ENCODE measurements around the gene FAM107B. TPM values are rescaled to one million over a fixed set of nuclear protein-coding genes. Genes with fewer than 3 reads are reported as not detected.
"Not testable (repeated sequence)": the region's sequence is repeated elsewhere in the genome, so short reads cannot be mapped to it uniquely, and the experiment has no call there.

FAM107B gene
- total RNA-seq, 1 donor from 2014 or later, result 45.1 TPM

DNA sequence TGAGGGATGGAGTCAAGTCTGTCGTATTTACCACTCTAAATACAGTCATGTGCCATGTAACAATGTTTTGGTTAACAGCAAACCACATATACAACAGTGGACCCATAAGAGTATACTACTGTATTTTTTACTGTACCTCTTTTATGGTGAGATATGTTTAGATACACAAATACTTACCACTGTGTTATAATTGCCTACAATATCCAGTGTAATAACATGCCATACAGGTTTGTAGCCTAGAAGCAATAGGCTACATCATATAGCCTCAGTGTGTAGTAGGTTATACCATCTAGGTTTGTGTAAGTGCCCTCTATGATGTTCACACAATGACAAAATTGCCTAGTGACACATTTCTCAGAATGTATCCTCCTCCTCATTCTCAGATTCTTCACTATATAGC lies 110.4 kb downstream of the FAM107B start:
- no peak for DNase-seq

DNA sequence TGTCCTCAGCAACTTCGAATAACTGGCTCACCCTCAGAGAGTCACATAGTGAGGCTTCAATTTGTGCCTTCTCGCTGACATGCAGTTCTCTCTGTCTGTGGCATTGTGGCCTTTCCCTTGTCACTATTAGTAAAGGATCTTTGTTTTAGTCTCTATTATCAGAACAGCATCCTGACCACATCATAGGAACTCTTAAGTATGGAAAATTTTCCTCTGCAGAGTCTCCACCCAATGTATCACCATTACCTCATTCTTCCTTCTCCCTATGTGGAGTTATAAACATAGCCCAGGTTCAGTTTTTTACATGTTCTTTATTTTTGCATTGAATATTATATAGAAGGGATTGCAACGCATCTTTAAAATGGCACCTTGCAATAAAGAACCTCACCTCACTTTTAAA lies 112.9 kb downstream of the FAM107B start:
- DNase-seq, result no peak

DNA sequence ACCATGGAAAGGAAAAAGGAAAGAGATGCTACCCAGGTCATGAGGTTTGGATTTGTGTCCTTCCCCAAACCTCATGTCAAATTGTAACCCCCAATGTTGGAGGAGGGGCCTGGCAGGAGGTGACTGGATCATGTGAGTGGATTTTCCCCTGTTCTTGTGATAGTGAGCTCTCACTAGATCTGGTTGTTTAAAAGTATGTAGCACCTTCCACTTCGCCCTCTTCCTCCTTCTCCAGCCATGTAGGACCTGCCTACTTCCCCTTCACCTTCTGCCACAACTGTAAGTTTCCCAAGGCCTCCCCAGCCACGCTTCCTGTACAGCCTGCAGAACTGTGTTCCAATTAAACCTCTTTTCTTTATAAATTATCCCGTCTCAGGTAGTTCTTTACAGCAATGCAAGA lies 113.9 kb downstream of the FAM107B start:
- no peak for DNase-seq

DNA sequence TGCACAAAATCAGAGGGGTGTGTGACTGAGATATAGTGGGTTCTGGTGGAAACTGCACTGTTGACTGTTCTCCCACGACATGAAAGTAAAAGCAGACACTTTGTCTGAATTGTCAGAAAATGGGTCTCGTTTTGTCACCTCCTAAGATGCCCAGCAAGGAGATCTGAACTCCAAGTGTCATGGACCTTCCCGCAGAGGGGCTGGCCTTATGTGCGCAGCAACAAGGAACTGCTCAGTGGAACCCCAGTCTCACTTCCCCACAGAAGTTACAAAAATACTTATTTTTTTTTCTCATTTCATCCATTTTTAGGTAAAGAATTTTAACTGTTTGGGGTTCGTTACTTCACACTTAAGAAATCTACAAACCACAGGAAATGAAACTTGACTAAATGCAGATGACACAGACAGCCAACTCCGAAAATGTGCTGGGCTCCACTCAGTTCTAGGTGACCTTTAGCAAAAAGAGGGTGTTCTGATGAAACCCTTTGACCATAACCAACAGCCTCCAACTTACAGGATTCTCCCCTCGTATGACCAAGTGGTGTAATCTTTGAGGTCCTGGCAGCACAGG lies 115.0 kb downstream of the FAM107B start:
- no peak for DNase-seq

DNA sequence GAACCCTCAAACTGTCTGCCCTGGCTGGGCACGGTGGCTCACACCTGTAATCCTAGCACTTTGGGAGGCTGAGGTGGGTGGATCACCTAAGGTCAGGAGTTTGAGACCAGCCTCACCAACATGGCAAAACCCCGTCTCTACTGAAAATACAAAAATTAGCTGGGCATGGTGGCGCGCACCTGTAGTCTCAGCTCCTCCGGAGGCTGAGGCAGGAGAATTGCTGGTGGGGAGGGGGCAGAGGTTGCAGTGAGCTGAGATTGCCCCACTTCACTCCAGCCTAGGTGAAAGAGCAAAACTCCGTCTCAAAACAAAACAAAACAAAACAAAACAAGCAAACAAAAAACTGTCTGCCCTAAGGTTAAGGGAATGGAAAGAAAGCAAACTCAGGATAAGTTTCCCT lies 115.6 kb downstream of the FAM107B start:
- not testable (repeated sequence) for DNase-seq

DNA sequence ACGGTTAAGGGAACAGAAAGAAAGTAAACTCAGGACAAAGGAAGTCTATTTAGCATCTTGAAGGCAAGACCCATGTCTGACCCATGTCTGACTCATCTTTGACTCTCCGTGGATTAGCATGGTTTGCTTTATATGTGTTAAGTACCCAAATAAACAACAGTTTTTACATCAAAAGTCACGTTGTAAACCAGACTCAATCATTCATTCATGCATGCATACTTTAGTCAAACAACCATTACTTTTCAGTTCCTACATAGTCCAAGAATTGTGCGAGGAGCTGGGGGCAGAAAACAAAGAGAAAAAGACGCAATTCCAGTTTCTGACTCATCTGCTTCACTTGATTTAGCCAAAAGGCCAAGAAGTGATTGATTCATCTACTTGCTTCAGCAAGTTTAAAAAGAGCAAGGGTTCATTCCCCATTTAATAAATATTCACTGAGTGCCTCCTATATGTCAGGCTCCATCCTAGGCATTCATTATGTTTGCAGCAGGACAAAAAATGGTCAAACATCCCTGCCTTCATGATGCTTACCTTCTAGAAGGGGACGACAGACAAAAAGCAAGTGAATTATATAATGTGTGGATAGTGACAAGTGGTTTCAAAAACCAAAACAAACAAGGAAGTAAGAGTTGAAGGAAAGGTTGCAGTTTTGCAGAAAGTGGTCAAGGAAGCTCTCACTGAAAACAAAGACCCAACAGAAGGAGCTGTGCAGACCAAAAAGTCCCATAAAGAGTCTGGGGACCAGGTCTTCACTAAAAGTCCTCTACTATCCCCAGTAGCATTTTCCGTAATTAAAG lies 116.2 kb downstream of the FAM107B start:
- DNase-seq, result no peak

DNA sequence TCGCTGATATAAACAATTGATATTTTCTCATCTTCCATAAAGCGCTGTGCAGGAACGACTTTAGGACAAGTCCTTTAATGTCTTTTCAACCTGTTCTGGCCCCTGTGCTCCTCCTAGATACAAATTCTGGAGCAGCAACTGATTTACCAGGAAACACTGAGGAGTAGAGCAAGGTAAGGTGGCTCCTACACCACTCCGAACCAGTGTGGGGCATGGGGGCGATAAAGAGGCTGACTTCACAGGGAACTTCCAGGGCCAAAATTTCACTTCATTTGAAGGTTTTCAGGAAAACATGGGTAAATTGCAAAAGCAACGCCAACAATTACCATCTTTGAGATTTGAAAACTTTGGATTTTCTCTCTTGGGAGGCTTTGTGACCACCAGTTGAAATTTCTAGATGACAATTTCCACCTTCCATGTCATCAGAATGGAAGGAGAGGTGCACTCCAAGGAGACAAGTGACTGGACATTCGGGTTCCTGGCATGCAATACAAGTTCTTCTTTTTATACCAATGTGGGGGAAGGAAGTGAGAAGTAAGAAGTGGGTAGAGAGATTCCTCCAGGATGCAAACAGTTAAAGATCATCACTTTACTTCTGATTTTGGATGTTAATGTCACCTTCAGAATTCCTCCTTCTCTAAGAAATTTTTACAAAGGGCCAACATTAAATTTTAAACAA lies 118.5 kb downstream of the FAM107B start:
- no peak for DNase-seq

DNA sequence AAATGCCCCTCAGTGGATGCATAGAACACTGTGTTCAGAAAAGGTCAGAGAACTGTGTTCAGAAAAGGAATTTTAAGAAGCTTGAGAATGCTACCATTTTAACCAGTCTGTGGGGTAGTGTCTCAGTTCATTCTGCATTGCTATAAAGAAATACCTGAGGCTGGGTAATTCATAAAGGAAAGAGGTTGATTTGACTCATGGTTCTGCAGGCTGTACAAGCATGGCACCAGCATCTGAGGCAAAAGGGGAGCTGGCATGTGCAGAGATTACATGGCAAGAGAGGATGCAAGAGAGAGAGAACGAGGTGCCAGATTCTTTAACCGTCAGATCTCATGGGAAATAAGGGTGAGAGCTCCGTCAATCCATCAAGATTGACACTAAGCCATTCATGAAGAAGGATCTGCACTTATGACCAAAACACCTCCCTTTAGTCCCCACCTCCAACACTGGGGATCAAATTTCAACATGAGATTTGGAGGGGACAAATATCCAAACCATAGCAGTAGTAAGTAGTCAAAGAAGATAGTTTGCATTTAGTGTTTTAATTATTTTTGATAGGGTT lies 119.8 kb downstream of the FAM107B start:
- no peak for DNase-seq

DNA sequence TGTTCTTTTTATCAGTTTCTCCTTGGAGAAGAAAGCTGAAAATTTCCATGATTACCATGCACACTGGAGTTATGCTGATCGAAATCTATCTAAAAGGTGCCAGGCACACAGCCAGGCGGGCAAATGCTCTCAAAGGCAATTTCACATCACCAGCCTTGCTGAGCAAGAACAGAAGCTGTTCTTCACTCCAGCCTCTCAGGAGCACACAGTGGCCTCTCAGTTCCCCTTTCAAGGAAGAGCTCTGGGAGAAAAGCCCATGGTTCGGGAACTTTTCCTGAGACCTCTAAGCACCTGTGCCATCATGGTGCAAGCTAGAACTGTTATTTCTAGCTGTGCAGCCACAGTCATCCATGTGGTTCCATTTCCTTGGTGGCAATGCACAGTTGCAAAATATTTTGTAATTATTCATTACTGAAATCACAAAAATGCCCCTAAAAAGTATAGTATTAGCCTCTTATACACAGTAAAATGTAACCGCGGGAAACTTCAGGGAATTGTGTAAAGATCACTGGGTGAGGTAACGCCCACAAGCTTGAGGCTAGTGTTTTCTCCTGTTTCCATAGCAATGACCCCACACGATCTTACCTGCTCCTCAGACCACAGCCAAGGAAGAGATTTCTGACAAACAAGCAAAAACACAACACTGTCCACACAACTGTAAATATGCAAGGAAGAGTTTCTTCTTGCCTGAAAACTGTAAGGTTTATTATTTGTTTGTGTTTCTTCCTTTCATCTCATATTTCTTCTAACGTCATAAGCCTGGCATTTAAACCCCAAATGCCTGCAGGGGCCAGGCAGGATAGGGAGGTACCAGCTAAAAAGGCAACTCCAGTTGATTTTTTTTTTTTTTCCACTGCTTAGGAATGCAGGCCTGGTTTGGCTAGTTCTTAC lies 121.2 kb downstream of the FAM107B start:
- DNase-seq, result no peak

DNA sequence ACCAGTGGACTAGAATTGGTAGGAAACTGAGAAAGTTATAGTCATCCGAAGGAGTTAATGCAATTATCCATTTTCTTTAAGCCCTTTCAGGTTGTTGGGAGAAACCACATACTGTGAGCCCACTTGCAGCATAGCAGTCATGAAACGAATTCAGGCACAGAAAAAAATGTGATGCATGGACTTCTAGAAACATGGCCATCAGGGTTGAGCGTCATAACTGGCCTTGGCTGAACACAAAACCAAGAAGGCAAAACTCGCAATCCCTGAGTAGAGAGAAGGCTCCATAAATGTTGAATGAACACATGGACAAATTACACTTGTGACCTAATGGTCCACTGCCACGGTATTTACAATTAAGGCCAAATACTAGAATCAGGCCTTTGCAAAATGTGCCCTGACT lies 121.9 kb downstream of the FAM107B start:
- no peak for DNase-seq

DNA sequence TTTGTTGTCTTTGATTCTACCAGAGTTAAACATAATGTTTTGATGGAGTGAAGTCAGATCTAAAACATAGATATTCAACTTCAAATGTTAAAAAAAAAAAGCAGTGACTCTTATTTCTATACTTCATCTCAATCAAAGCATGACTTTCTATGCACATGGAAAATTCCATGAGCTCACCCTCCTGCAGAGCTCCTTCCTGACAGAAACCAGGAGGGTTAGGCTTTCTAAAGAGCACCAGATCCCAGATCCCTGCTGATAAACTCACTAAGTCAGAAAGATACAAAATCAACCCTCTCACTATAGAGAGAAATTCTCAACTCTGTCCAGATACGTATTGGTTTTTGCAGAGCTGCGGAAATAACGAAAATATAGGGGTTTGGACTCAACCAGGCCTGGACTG lies 122.6 kb downstream of the FAM107B start:
- DNase-seq, result no peak

DNA sequence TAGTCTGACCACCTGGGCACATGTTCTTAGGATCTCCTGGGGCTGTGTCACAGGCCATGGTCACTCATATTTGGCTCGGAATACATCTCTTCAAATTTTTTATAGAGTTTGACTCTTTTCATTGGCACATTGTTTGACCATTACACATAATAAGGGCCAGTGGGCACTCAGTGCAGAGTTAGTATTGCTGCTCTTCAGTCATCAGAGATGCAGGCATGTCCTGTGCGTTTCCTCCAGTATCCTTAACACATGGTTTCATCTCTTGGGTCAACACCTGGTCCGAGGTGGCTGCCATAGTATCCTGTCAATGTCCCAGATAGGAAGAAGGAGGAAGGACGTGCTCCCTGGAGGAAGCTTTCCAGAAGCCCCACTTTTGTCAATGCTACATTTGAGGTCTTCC lies 125.0 kb downstream of the FAM107B start:
- no peak for DNase-seq

DNA sequence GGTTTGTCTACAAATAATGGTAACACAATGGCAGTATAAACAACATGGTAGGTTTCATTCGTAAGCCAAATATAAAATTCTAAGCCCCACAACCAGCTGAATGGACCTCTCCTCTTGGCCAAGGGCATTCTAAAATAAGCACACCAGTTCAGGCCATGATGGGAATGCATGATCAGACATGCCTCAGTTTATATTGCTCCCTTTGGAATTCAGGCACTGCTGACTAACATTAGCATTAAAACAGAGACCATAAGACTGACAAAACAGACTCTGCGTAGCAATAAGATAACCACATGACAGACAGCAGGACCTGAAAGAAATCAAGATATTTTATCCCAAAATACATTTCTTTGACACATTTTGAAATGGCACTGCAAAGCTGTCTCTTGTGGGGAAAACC lies 125.8 kb downstream of the FAM107B start:
- DNase-seq, result no peak

DNA sequence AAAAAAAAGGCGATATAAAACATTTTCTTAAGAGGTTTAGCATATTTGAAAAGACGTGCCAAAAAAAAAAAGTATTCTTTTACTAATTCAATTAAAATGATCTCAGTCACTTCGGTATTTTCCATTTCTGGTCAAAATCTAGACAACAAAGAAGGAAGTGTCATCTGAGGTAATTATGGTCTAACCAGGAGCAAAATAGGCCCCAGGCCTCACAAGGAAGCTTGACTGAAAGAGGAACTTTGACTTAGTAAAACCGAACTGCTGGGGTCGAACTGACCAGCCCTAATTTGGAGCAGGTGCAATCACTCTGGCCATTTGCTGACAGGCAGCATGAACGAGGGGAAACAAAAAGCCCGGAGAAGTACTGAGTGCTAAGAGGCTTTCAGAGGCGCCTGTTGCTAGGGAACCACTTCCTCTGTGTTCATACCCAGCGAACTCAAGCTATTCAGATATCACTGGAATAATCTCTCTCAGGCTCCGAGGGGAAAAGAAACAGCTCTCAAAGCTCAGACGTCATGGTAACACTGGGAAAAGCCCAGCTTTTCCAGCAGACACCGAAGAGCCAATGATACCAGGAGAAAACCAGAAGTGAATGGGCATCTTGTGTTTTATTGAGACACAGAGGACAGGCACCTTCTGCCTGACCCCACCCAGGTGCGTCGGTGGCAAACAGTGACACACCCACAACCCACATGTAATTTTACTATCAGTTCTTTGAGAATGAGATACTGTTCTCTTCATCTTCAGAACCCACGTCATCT lies 126.5 kb downstream of the FAM107B start:
- peak; percentile 81 for DNase-seq

DNA sequence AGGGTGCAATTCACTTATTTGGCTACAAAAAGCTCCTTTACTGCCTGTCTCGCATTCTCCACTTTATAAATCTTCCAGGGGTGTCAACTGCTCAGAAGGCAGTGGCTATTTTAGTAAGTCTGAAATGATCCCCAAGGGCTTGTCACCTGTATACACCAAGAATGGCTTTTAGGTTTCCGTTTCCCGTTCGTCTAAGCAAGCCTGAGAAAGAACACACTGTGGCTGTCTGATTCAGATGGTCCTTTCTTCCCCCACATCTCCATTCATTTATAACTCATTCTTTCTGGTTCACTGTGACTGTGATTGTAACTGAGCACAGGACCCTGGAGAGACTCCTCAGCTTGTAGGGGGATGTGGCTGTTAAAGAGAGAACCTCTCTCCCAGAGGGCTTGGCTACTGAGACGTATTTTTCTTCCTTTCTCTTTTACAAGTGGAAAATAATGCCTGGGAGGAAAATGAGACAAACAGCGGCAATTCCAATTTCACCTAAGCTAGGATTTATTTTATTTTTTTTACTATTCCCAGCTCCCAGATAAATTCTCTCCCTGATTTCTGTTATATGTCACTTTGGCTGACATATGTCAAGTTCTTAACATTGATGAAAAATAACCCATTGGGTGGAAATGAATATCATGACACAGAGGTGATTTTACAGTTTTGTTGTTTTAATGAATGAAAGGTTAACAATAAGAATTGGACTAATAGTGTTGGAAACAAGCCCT lies 129.3 kb downstream of the FAM107B start:
- no peak for DNase-seq

DNA sequence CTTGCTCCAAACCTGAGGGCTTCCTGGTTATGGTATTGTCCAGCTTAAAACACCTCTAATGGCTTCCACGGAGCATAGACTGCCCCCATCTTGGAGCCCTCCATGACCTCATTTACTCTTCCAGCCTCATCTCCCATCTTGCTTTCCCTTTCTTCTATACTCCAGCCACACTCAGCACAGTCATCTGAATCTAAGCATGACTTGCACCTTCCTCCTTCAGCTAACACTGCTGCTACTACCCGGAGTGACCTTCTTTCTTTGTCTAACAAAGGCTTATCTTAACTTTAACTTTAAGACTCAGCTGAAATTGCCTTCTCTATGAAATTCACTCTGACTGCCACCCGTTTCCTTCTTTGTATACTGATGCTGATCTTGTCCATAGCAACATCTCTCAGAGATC lies 135.1 kb downstream of the FAM107B start:
- DNase-seq, result no peak

DNA sequence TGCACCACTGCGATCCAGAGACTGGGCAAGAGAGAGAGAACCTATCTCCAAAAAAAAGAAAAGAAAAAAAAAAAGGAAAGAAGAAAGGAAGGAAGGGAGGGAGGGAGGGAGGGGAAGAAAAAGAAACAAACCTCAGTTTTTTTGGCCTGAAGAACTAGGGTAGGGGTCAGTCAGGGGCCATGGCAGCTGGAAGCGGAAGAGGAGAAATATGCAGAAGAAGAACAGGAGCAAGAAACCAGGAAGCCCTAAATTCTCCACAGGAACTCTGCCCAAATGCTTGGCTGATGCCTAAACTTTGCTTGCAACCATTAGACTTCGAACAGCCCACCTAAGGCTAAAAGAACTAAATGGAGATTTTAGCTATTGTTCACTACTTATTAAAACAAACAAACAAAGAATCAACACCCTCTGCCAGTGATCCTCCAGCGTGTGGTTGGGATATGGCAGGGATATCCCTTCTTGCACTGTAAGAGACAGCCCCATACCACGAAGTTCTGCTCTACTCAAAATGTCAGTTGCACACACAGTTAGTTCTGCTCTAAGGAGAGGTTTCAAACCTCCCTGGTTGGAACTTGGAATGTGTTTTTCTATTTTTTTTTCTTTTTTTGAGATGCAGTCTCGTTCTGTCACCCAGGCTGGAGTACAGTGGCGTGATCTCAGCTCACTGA lies 139.5 kb downstream of the FAM107B start:
- DNase-seq, result no peak

DNA sequence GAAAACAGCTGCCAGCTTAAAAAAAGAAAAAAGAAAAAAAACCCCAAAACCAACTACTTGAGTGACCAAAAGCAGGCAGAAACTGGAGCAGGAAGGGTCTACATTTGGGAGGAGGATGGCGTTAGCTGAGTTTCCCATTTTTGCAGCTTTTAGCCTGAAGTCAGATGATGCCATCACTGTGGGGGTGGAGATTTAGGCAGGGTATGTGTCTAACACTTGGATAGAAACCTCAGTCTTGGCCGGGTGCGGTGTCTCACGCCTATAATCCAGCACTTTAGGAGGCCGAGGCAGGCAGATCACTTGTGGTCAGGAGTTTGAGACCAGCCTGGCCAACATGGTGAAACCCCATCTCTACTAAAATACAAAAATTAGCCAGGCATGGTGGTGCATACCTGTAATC lies 140.1 kb downstream of the FAM107B start:
- not testable (repeated sequence) for DNase-seq

DNA sequence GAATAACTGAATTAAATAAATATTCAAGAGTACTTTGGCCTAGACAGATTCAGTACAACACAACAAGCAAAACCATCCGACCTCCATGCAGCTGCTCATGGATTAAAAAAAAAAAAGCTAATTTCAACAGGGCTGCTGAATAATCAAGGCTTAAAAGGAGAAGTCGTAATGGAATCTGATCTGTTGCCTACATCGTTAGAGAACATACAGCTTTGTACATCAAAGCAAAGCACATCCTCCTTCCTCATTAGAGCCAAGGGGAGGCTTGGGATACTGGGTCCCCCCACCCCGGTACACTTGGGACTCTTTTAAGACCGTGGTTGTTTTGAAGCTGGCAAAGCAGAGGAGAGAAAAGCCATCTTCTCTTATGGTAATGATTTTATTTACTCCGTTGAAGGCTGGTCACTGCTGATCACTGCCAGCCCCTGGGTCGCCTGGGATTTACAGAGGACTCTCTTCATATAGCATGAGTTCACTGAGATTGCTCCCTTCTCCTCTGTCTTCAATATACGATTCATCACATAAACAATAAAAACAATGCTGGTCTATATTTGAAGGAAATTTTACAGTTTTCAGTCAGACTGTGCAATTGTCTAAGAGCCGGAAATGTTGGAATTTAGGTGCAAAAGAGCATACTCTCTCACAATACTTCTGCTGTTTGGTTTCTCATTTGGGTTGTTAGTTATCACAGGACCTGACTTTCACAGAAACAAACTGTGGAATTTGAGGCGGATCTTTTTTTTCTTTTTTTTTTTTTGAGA lies 148.8 kb downstream of the FAM107B start:
- DNase-seq, result no peak
